Ovary (tissue), 9 donors: ENCODE data around the gene TAC4. TPM values are rescaled to one million over a fixed set of nuclear protein-coding genes. Genes with fewer than 3 reads are reported as not detected.
A peak's percentile ranks its signal among the peaks of the same experiment; 100 is the strongest.

Experiments
- DNase-seq, 5 donors: peaks; one replicate each; pipeline ENCODE4 v3.0.0-alpha.2; 2019 to 2020
- H3K27ac ChIP-seq, 2 donors: fragments of 200-600 bp; one replicate each; pipeline versions ENCODE4 v1.5.1 to v1.8.0; 2019 to 2022
- H3K27me3 ChIP-seq: fragments of 200-600 bp; one replicate; pipeline ENCODE4 v1.8.0; 2022
- H3K36me3 ChIP-seq: fragments of 200-600 bp; sonication (generic); one replicate; pipeline ENCODE4 v1.5.1; 2019
- H3K4me1 ChIP-seq: one replicate; pipeline ENCODE4 v1.8.1; 2013; ENCODE audit warnings: mild to moderate bottlenecking, moderate library complexity; ENCODE audit not compliant: insufficient read depth
- H3K4me3 ChIP-seq: fragments of 200-600 bp; sonication (generic); one replicate; pipeline ENCODE4 v1.5.1; 2017
- H3K9me3 ChIP-seq, 2 donors: fragments of 200-600 bp in 1 of 2; sonication (generic) in 1 of 2; one replicate each; pipeline versions ENCODE4 v1.5.1 to v1.8.1; 2013 to 2019; ENCODE audit warnings: mild to moderate bottlenecking in 1 of 2, moderate library complexity in 1 of 2
- CTCF ChIP-seq, 3 donors: fragments of 450-650 bp in 2 of 3; fragments of 200-600 bp in 1 of 3; IDR thresholded peaks; one replicate each; pipeline versions ENCODE4 v1.5.1 to v1.8.0; 2016 to 2022; ENCODE audit warnings: antibody characterized with exemption in 3 of 3, mild to moderate bottlenecking in 1 of 3
- EP300 ChIP-seq: sonication (generic); formaldehyde crosslinking; IDR thresholded peaks from one replicate; pipeline ENCODE4 v1.6.1; 2017; ENCODE audit warnings: antibody characterized with exemption
- POLR2A ChIP-seq: fragments of 450-650 bp; IDR thresholded peaks from one replicate; pipeline ENCODE4 v1.6.1; 2017; ENCODE audit warnings: antibody characterized with exemption, mild to moderate bottlenecking, moderate library complexity
- WGBS, 3 donors: extraction: QIAGEN DNeasy Blood & Tissue Kit in 1 of 3; methylation state at CpG; one replicate each; pipeline versions ENCODE4 v1.1.5 to v1.1.7; 2013 to 2017; 5-methylcytosine and 5-hydroxymethylcytosine counted together
- intact Hi-C, 4 donors: fragments of 100-400 bp; cut with DNase I; formaldehyde crosslinking; loops; one replicate each; pipeline versions ENCODE4 v1.11.0 to v1.15.1; 2022 to 2023
- polyA plus RNA-seq, 2 donors: library from polyadenylated mRNA; stranded (reverse); fragments of 200-250 nt in 1 of 2; fragments of 350-450 nt in 1 of 2; fragmentation: Illumina TruSeq in 1 of 2; extraction: RNeasy Lipid Tissue Mini Kit (QIAGEN cat#74804) in 1 of 2; gene quantifications; one replicate each; pipeline ENCODE4 v1.2.3, GENCODE V29; 2013 to 2014
- total RNA-seq, 7 donors: library from RNA; depleted of rRNA in 2 of 7; stranded (reverse); fragments of >200 nt in 2 of 7; fragmentation: NEBNext Ultra II Directional in 3 of 7; extraction: Animal tissue kit (Norgen Biotek cat#: 25700) in 3 of 7; gene quantifications; one replicate each; pipeline versions ENCODE4 v1.1.0 to v1.2.4, GENCODE V29; 2016 to 2023
- donor health status: DM: no; HTN: no; CAD: no; lungs with moderate emphysema.
- donor health status: DM: no; HTN: no; CAD: no.
- donor health status: Bipolar disorder and iron deficiency.
- donor health status: DM: yes; HTN: yes; CAD: no.
- donor health status: DM: no; HTN: no; CAD: no.
- donor health status: DM: yes; HTN: yes; CAD: no.

Gene TAC4
- total and polyA plus RNA-seq, 9 donors, result not detected

DNA sequence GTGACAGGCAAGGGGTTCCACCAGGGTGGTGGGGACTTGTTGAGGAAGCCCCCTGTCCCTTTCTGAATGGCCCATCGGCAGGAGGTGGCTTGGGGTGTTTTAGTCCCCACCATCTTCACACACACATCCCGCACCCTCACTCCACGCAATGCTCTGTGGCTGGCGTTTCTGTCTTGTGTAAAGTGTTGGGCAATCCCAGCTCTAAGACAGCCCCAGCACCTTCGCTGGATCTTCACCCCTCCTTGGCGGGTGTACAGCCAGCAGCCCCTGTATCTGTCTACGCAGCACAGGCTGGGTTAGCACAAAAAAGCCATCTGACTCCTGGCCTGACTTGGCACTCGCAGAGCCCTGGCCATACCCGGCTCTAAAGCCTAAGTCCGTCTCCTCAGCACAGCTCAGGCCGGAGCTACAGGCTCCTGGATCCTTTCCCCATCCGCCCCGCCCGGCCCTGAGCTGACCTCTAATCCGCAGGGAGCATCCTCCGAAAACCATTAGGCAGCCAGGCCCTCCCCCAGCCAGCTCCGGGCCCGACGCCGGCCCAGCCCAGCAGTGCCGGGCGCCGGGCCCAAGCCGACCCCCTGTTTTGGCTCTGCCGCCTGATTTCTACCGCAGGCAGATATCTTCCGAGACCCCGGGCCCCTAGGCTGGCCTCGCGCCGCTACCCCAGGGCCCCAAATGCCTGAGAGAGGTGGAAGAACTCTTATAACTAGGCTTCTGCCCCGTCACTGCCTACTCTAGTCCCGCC, 42.4 kb upstream of the TAC4 start:
- WGBS, 3 donors, result 10 to 22% (median 21%) methylated on average over 30 to 33 of the region's 33 CpGs
- no peaks in the 10 kb centered on the region for H3K27me3 ChIP-seq
- DNase-seq, result peak in 1 of 5 donors; percentile 44
- no peak for TF ChIP-seq POLR2A
- no peak for TF ChIP-seq EP300
- TF ChIP-seq CTCF (IDR thresholded peaks at IDR 0.05), result no peak
- no peak overlapping the region for H3K27ac ChIP-seq
- no peaks in the 10 kb centered on the region for H3K36me3 ChIP-seq
- intact Hi-C loops, result no loop called here
- H3K9me3 ChIP-seq, result no peaks in the 10 kb centered on the region
- H3K4me1 ChIP-seq, result peaks cover 3% of the 10 kb centered on the region
- H3K4me3 ChIP-seq, result no peak overlapping the region

GRCh38 chr17:49889500-49889899, 41.6 kb upstream of the TAC4 start:
- no peaks in the 10 kb centered on the region for H3K9me3 ChIP-seq
- H3K4me1 ChIP-seq, result peaks cover 3% of the 10 kb centered on the region
- intact Hi-C loops, result no loop called here
- no peak overlapping the region for H3K27ac ChIP-seq
- no peaks in the 10 kb centered on the region for H3K27me3 ChIP-seq
- WGBS, 3 donors, result 86 to 90% (median 86%) methylated on average over 8 to 12 of the region's 12 CpGs
- no peak overlapping the region for H3K4me3 ChIP-seq
- no peaks in the 10 kb centered on the region for H3K36me3 ChIP-seq
- TF ChIP-seq EP300, result no peak
- TF ChIP-seq CTCF (IDR thresholded peaks at IDR 0.05), result no peak
- TF ChIP-seq POLR2A, result no peak
- DNase-seq, result no peak

DNA sequence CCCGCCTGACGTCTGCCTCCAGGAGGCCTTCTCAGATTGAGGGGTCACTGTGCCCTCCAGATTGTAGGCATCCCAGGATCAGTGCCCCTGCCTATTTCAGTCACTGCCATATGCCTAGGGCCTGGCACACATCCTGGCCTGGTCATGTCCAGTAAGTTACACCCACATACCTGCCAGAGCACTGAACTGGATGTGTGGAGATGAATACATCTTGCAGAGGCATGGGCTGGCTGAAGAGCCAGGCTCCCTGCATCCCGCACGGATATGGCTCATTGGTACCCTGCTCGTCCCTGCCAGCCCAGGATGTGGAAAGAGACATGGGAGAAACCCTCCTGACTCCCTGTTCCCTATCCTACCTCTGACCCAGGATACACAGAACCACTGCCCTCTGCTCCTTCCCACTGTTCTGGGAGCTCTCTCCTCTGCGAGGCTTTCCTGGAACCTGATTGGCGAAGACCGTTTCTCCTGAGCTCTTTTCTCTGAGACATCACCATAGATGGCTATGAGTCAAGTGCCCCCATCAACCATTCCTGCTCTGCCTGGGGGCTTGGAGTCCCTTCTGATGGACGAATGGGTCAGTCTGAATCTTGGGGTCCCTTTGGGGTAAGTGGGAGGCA, 40.0 kb upstream of the TAC4 start:
- DNase-seq, result no peak
- Histone ChIP-seq H3K27ac (no peak overlapping the region), H3K4me3 (no peak overlapping the region), H3K4me1 (peaks cover 3% of the 10 kb centered on the region), H3K9me3 (no peaks in the 10 kb centered on the region), H3K36me3 (no peaks in the 10 kb centered on the region), H3K27me3 (no peaks in the 10 kb centered on the region)
- intact Hi-C loops, result no loop called here
- 84 to 90% (median 88%) methylated on average over 9 of the region's 9 CpGs for whole genome bisulfite sequencing, 3 donors
- TF ChIP-seq POLR2A (no peak), CTCF (IDR thresholded peaks at IDR 0.05) (no peak), EP300 (no peak)

DNA sequence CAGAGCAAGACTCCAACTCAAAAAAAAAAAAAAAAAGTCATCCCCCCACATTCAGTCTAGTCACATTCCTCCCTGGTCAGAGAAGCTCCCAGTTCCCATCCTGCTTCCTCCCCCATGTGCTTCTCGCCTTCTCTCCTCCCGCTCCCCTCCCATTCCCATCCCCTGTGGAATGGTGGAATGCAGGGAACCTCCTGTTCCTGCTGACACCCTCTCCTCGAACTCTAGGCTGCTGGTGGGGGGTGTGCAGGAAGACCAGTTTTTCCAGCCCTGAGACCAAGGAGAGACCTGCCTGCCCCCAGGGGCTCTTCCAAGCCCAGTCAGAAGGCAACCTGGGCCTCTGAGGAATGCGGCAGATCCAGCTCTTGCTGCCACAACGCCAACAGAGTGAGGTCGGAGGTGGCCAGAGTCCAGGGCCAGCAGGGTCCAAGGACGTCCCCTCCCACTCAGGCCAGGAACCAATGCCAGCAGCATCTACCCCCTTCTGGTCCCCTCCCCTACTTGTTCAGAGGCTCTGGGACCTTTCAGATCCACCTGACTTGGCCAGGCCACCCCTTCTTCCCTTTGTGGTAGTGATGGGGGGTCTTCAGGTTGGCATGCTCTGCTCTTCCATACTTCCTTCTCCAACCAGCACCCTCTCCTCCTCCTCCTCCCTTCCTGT, 39.3 kb upstream of the TAC4 start:
- no peaks in the 10 kb centered on the region for H3K27me3 ChIP-seq

More for the DNA sequence above, 39.3 kb upstream of the TAC4 start:
- Histone ChIP-seq H3K4me1 (peaks cover 3% of the 10 kb centered on the region), H3K4me3 (no peak overlapping the region), H3K27ac (no peak overlapping the region), H3K9me3 (no peaks in the 10 kb centered on the region), H3K36me3 (no peaks in the 10 kb centered on the region)
- 29 to 35% (median 31%) methylated on average over 7 of the region's 7 CpGs for WGBS, 3 donors
- intact Hi-C loops, result no loop called here
- DNase-seq, result no peak
- no peak for TF ChIP-seq EP300
- TF ChIP-seq POLR2A, result no peak
